IMR-90 (cell line): Measurements from ENCODE around the gene STX4.

Experiments used
- BHLHE40 ChIP-seq: fragments of 150-350 bp; IDR thresholded peaks from 2 replicates; pipeline ENCODE4 v1.6.1; 2016; ENCODE audit warnings: mild to moderate bottlenecking, low read depth, low read length
- CEBPB ChIP-seq: IDR thresholded peaks from 2 replicates; pipeline ENCODE4 v1.6.1; 2012; ENCODE audit warnings: low read depth, low read length, improper control_type of control experiment
- POLR2A ChIP-seq: IDR thresholded peaks from 2 replicates; pipeline ENCODE4 v1.6.1; 2012; ENCODE audit warnings: mild to moderate bottlenecking, low read depth, low read length
- SMC3 ChIP-seq: fragments of 150-350 bp; IDR thresholded peaks from 2 replicates; pipeline ENCODE4 v1.6.1; 2016; ENCODE audit warnings: low read depth, mild to moderate bottlenecking, antibody characterized with exemption, low read length, moderate library complexity
- TF ChIP-seq, protein P1 (sequence below): conservative IDR thresholded peaks from 2 replicates; pipeline ENCODE4 v1.5.1; 2012; ENCODE audit warnings: mild to moderate bottlenecking, low read depth, low read length, improper control_type of control experiment
- TF ChIP-seq, protein P2 (sequence below): fragments of 150-350 bp; IDR thresholded peaks from 2 replicates; pipeline ENCODE4 v1.6.1; 2016; ENCODE audit warnings: low read depth, mild to moderate bottlenecking, low read length, moderate library complexity, borderline replicate concordance

GRCh38 chr16:31087481-31087880 is 54.1 kb downstream of the STX4 start:
- TF ChIP-seq, protein P1, sequence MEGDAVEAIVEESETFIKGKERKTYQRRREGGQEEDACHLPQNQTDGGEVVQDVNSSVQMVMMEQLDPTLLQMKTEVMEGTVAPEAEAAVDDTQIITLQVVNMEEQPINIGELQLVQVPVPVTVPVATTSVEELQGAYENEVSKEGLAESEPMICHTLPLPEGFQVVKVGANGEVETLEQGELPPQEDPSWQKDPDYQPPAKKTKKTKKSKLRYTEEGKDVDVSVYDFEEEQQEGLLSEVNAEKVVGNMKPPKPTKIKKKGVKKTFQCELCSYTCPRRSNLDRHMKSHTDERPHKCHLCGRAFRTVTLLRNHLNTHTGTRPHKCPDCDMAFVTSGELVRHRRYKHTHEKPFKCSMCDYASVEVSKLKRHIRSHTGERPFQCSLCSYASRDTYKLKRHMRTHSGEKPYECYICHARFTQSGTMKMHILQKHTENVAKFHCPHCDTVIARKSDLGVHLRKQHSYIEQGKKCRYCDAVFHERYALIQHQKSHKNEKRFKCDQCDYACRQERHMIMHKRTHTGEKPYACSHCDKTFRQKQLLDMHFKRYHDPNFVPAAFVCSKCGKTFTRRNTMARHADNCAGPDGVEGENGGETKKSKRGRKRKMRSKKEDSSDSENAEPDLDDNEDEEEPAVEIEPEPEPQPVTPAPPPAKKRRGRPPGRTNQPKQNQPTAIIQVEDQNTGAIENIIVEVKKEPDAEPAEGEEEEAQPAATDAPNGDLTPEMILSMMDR: no peak
- no peak for TF ChIP-seq BHLHE40
- TF ChIP-seq CEBPB: no peak
- TF ChIP-seq, protein P2, sequence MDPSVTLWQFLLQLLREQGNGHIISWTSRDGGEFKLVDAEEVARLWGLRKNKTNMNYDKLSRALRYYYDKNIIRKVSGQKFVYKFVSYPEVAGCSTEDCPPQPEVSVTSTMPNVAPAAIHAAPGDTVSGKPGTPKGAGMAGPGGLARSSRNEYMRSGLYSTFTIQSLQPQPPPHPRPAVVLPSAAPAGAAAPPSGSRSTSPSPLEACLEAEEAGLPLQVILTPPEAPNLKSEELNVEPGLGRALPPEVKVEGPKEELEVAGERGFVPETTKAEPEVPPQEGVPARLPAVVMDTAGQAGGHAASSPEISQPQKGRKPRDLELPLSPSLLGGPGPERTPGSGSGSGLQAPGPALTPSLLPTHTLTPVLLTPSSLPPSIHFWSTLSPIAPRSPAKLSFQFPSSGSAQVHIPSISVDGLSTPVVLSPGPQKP: no peak
- no peak for TF ChIP-seq SMC3
- TF ChIP-seq POLR2A: no peak
